ENCODE results near the gene GAPVD1.
"Not testable (repeated sequence)": the region's sequence is repeated elsewhere in the genome, so short reads cannot be mapped to it uniquely, and the experiment has no call there.

The GAPVD1 gene

GRCh38 chr9:125316359-125316758, 54.7 kb downstream of the GAPVD1 start:
- not testable (repeated sequence) for FAIRE-seq

- no peak for FAIRE-seq
These were observed 56.1 kb downstream of the GAPVD1 start for GRCh38 chr9:125317704-125318103.

- no peak for FAIRE-seq
These were observed 59.9 kb downstream of the GAPVD1 start for GRCh38 chr9:125321496-125321895.

GRCh38 chr9:125323615-125324014, 62.0 kb downstream of the GAPVD1 start:
- no peak for FAIRE-seq

GRCh38 chr9:125325826-125326225, 64.2 kb downstream of the GAPVD1 start:
- no peak for FAIRE-seq

GRCh38 chr9:125329978-125330377, 68.4 kb downstream of the GAPVD1 start:
- no peak for FAIRE-seq

GRCh38 chr9:125330587-125330986, 69.0 kb downstream of the GAPVD1 start:
- no peak for FAIRE-seq

GRCh38 chr9:125332527-125332926, 70.9 kb downstream of the GAPVD1 start:
- no peak for FAIRE-seq

GRCh38 chr9:125337236-125337635, 75.6 kb downstream of the GAPVD1 start:
- no peak for FAIRE-seq

GRCh38 chr9:125338929-125339328, 77.3 kb downstream of the GAPVD1 start:
- FAIRE-seq, result no peak

- no peak for FAIRE-seq
These were observed 79.9 kb downstream of the GAPVD1 start for GRCh38 chr9:125341566-125341965.

GRCh38 chr9:125343518-125344275, 82.1 kb downstream of the GAPVD1 start:
- no peak for FAIRE-seq

GRCh38 chr9:125346080-125346732, 84.6 kb downstream of the GAPVD1 start:
- no peak for FAIRE-seq

- no peak for FAIRE-seq
These were observed 94.0 kb downstream of the GAPVD1 start for GRCh38 chr9:125355601-125356000.

- FAIRE-seq, result no peak
These were observed 94.4 kb downstream of the GAPVD1 start for GRCh38 chr9:125356032-125356431.

- no peak for FAIRE-seq
These were observed 97.4 kb downstream of the GAPVD1 start for GRCh38 chr9:125359011-125359410.

- FAIRE-seq, result no peak
These were observed 99.0 kb downstream of the GAPVD1 start for GRCh38 chr9:125360601-125361000.

- FAIRE-seq, result no peak
These were observed 100.4 kb downstream of the GAPVD1 start for GRCh38 chr9:125361837-125362531.

- FAIRE-seq, result no peak
These were observed 105.0 kb downstream of the GAPVD1 start for GRCh38 chr9:125366676-125367075.

GRCh38 chr9:125370786-125371185, 109.2 kb downstream of the GAPVD1 start:
- FAIRE-seq, result no peak

GRCh38 chr9:125372441-125373226, 111.0 kb downstream of the GAPVD1 start:
- FAIRE-seq, result no peak

GRCh38 chr9:125374443-125375309, 113.0 kb downstream of the GAPVD1 start:
- peak; percentile 47 for FAIRE-seq
